GM12878 (cell line): ENCODE data around the gene CSTPP1.

ENCODE experiments used
- ATF7 ChIP-seq: fragments of 450-650 bp; IDR thresholded peaks from 2 replicates; pipeline ENCODE4 v1.6.1; 2016; ENCODE audit warnings: low read depth, mild to moderate bottlenecking
- NFYB ChIP-seq: IDR thresholded peaks from 2 replicates; pipeline ENCODE4 v1.6.1; 2011; ENCODE audit warnings: low read depth, mild to moderate bottlenecking, low read length, improper control_type of control experiment, moderate library complexity; ENCODE audit not compliant: insufficient read depth
- POLR2AphosphoS5 ChIP-seq: IDR thresholded peaks from 2 replicates; pipeline ENCODE4 v1.6.1; 2011; ENCODE audit warnings: mild to moderate bottlenecking, low read length, inconsistent platforms
- ZSCAN29 ChIP-seq: fragments of 450-650 bp; IDR thresholded peaks from 2 replicates; pipeline ENCODE4 v1.6.1; 2017; ENCODE audit warnings: mild to moderate bottlenecking, moderate library complexity
- TF ChIP-seq, protein P1 (sequence below), 3 experiments: IDR thresholded peaks in 2 of 3; conservative IDR thresholded peaks in 1 of 3; 2 replicates each; pipeline ENCODE4 v1.5.1; 2011; ENCODE audit warnings: low read depth in 3 of 3, low read length in 3 of 3, mild to moderate bottlenecking in 3 of 3, control low read depth in 2 of 3, moderate library complexity in 2 of 3, inconsistent platforms in 1 of 3, mixed read lengths in 1 of 3; ENCODE audit not compliant: control insufficient read depth in 2 of 3, insufficient read depth in 1 of 3; ENCODE audit errors: extremely low read depth in 1 of 3
- TF ChIP-seq, protein P2 (sequence below): fragments of 150-350 bp; IDR thresholded peaks from 2 replicates; pipeline ENCODE4 v1.6.1; 2014; ENCODE audit warnings: mild to moderate bottlenecking, low read depth, low read length

DNA sequence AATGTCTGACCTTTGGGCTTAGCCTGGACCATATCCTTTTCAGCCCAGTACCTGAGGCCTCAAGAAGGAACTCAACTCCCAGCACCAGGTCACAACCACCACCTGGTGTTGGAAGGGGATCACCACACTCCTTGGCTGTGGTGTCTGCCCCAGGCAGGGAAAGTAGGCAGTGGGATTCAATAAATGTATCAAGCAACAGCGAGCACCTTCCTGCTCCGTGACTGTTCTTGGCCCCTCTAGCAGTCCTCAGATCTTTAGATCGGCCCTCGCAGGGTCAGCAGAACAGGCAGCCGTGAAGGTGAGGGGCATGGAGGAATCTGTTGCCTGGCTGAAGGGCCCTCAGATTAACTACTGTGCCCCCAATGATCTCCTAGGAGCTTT, 224.2 kb downstream of the CSTPP1 start:
- TF ChIP-seq POLR2AphosphoS5 = no peak
- TF ChIP-seq, protein P1, sequence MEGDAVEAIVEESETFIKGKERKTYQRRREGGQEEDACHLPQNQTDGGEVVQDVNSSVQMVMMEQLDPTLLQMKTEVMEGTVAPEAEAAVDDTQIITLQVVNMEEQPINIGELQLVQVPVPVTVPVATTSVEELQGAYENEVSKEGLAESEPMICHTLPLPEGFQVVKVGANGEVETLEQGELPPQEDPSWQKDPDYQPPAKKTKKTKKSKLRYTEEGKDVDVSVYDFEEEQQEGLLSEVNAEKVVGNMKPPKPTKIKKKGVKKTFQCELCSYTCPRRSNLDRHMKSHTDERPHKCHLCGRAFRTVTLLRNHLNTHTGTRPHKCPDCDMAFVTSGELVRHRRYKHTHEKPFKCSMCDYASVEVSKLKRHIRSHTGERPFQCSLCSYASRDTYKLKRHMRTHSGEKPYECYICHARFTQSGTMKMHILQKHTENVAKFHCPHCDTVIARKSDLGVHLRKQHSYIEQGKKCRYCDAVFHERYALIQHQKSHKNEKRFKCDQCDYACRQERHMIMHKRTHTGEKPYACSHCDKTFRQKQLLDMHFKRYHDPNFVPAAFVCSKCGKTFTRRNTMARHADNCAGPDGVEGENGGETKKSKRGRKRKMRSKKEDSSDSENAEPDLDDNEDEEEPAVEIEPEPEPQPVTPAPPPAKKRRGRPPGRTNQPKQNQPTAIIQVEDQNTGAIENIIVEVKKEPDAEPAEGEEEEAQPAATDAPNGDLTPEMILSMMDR (IDR thresholded peaks at IDR 0.05 in 2 of 3, conservative IDR thresholded peaks at IDR 0.05 in 1 of 3; ENCODE audit: control insufficient read depth in 2 of 3, extremely low read depth in 1 of 3, insufficient read depth in 1 of 3, low read depth in 3 of 3, low read length in 3 of 3) = no peak
- TF ChIP-seq ZSCAN29 = no peak
- TF ChIP-seq, protein P2, sequence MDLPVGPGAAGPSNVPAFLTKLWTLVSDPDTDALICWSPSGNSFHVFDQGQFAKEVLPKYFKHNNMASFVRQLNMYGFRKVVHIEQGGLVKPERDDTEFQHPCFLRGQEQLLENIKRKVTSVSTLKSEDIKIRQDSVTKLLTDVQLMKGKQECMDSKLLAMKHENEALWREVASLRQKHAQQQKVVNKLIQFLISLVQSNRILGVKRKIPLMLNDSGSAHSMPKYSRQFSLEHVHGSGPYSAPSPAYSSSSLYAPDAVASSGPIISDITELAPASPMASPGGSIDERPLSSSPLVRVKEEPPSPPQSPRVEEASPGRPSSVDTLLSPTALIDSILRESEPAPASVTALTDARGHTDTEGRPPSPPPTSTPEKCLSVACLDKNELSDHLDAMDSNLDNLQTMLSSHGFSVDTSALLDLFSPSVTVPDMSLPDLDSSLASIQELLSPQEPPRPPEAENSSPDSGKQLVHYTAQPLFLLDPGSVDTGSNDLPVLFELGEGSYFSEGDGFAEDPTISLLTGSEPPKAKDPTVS = no peak
- TF ChIP-seq NFYB = no peak
- no peak for TF ChIP-seq ATF7
